Peyer's patch (tissue), 4 donors: ENCODE measurements around the gene TWIST1.

Source experiments
- CTCF ChIP-seq, 6 experiments: fragments of 450-650 bp in 4 of 6; fragments of 200-600 bp in 2 of 6; sonication (generic) in 1 of 6; IDR thresholded peaks; one replicate each; pipeline ENCODE4 v1.5.1; 2017 to 2019; ENCODE audit warnings: antibody characterized with exemption in 6 of 6, mild to moderate bottlenecking in 3 of 6, moderate library complexity in 1 of 6
- POLR2A ChIP-seq, 2 donors: fragments of 450-650 bp; IDR thresholded peaks; one replicate each; pipeline ENCODE4 v1.5.1; 2017; ENCODE audit warnings: antibody characterized with exemption in 2 of 2, mild to moderate bottlenecking in 2 of 2, moderate library complexity in 2 of 2

GRCh38 chr7:19146699-19147098 is 29.3 kb upstream of the TWIST1 start:
- TF ChIP-seq POLR2A (IDR thresholded peaks at IDR 0.05) (no peak), CTCF (IDR thresholded peaks at IDR 0.05) (no peak)
